Measurements from ENCODE around the gene NFAM1.

NFAM1 gene

DNA sequence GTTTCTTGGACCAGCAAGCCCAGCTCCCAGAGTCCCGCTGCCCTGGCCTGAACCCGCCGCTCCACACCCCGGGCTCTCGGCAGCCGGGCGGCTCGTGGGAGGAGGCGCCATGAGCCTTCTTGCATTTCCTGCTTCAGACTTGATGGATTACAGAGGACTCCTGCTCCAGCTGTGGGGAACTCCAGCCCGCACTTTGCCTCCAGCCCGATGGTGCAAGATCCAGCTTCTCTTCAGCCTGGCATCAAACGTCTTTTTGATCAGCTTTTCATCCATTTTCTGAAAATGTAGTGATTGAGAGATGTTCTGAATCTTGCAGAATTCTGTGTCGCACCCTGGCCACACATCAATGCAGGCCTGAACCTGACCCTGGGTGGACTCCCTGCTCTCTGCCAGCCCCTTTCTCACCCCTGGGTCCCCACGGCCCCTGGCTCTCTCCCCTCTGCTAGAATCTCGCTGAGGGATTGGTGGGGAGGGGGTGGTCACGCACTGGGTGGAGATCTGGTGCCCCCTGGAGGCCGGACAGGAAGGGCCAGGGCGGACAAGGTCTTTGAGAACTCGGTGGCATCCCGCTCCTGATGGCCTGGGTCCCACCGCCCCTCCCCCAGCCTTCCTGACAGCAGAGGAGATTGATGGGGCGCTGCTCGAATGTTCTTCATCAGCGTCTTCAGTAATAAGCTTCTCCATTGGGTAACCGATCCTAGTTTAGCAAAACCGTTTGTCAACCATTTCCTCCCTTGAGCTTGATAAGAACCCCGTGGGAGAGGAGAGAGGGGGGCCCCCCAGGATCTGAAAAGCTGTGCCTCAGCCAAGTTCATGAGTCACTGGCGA is 12.1 kb upstream of the NFAM1 start:
- peak; percentile 86 for ATAC-seq

GRCh38 chr22:42443240-42444076 is 11.3 kb upstream of the NFAM1 start:
- Mint-ChIP-seq H3K27me3 (no peaks in the 10 kb centered on the region), H3K27ac (peak overlapping the region; percentile 91), H3K4me3 (peak overlapping the region; percentile 76 to 93), H3K9me3 (no peaks in the 10 kb centered on the region), H3K4me1 (peaks cover 34% of the 10 kb centered on the region)
- DNase-seq (no peak), ATAC-seq (no peak)

More for the DNA sequence above, 12.1 kb upstream of the NFAM1 start:
- H3K9me3 Mint-ChIP-seq, result no peaks in the 10 kb centered on the region
- DNase-seq, result peak; percentile 80 to 81
- H3K4me1 Mint-ChIP-seq, result peaks cover 34% of the 10 kb centered on the region
- H3K27ac Mint-ChIP-seq, result peak overlapping the region; percentile 91
- peak overlapping the region; percentile 76 to 93 for H3K4me3 Mint-ChIP-seq
- H3K27me3 Mint-ChIP-seq, result no peaks in the 10 kb centered on the region

- no peaks in the 10 kb centered on the region for H3K9me3 Mint-ChIP-seq
- DNase-seq (no peak), ATAC-seq (no peak)
- no peaks in the 10 kb centered on the region for H3K27me3 Mint-ChIP-seq
- H3K4me3 Mint-ChIP-seq, result no peak overlapping the region
- no peak overlapping the region for H3K27ac Mint-ChIP-seq
- peaks cover 41% of the 10 kb centered on the region for H3K4me1 Mint-ChIP-seq
Measured at GRCh38 chr22:42442748-42443147, 10.5 kb upstream of the NFAM1 start.

GRCh38 chr22:42440728-42441127 is 8.5 kb upstream of the NFAM1 start:
- Mint-ChIP-seq H3K4me1 (peaks cover 57% of the 10 kb centered on the region), H3K27me3 (peaks cover 12% of the 10 kb centered on the region), H3K27ac (no peak overlapping the region), H3K4me3 (no peak overlapping the region), H3K9me3 (no peaks in the 10 kb centered on the region)
- ATAC-seq, result no peak
- no peak for DNase-seq

DNA sequence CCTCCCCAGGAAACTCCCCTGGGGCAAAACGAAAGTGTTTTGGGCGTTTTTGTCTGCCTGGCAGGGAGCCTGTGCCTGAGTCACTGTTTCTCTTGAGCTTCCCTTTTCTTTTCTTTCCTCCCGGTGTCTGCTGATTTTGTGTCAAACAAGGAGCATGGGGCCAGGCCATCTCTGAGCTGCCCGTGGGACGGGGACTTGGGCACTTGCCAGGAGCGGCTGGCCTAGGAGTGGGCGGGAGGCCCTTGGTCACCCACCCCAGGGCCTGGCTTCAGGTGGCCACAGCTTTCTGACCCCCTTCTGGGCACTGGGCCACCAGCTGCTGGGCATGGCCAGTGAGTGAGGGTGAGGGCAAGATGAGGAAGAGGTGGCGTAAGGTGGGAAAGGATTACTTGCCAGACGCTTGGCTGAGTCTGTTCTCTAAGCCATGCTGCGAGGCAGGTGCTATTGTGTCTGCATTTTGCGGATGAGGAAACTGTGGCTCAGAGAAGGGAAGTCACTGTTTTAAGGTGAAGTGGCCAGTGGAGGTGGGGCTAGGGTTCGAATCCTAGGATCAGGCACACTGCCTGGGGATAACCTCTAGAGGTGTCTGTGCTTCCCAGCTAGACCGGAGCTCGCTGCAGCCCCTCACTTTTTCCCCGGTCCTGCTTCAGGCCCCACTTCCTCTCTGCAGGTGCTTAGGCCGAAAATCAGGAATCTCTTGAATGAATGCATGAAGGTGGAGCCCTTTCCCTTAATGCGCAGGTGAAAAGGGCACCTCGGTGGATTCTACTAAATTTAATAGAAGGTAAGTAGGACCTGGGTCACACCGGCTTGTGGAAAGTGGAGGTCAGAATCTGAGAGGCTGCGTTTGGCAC is 7.8 kb upstream of the NFAM1 start:
- DNase-seq, result no peak
- Mint-ChIP-seq H3K9me3 (no peaks in the 10 kb centered on the region), H3K27me3 (peaks cover 12% of the 10 kb centered on the region), H3K27ac (peak overlapping the region; percentile 13 to 58), H3K4me3 (peak overlapping the region; percentile 4 to 36), H3K4me1 (peaks cover 52% of the 10 kb centered on the region)
- ATAC-seq, result no peak

DNA sequence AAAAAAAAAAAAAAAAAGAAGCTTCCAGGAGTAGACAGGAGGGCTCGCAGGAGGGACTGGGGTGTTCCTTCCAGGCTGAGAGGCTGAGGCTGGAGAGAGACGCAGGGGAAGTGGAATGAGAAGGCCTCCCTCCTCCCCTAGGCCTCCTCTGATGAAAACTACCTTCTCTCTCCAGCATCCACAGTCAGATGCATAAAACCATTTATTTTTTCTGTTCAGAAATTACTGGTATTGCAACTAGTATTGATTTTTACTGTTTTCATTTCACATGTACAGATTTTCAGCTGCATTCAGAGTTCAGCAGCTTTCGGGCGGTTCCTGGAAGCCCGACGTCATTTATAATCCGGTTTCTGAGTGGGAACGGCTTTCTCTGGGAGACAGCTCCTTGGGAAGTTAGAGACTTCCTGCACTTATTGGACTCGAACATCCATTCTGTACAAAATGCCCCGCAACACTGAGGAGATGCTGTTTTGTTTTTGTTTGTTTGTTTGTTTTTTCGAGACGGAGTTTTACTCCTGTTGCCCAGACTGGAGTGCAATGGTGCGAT is 6.9 kb upstream of the NFAM1 start:
- peak overlapping the region in 1 of 2 donors; percentile 26 for H3K4me3 Mint-ChIP-seq

DNA sequence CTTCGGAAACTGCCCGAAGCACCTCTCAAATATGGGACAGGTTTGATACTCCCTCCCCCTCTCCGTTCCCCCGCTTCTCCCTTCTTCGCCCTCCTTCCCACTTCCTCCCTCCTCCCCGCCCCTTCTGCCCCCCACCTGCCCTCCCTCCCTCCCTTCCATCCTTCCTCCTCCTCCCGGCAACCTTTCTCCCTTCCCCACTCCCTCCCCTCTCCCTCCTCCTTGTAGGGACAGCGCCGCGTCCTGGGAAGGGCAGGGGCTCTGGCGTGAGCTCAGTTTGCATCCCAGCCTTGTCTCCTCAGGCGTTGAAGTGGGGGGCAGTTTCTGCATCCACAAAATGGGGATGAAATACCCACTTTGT is 6.1 kb upstream of the NFAM1 start:
- Mint-ChIP-seq H3K27ac (peak overlapping the region in 1 of 2 donors; percentile 76), H3K4me1 (peaks cover 35% of the 10 kb centered on the region), H3K9me3 (no peaks in the 10 kb centered on the region), H3K27me3 (peaks cover 12% of the 10 kb centered on the region), H3K4me3 (peak overlapping the region; percentile 81 to 86)
- ATAC-seq (no peak), DNase-seq (no peak)

More for the DNA sequence above, 6.9 kb upstream of the NFAM1 start:
- ATAC-seq (no peak), DNase-seq (no peak)
- no peak overlapping the region for H3K27ac Mint-ChIP-seq
- peaks cover 12% of the 10 kb centered on the region for H3K27me3 Mint-ChIP-seq
- H3K4me1 Mint-ChIP-seq, result peaks cover 43% of the 10 kb centered on the region
- H3K9me3 Mint-ChIP-seq, result no peaks in the 10 kb centered on the region

GRCh38 chr22:42437488-42438292 is 5.5 kb upstream of the NFAM1 start:
- Mint-ChIP-seq H3K4me3 (peak overlapping the region; percentile 81 to 86), H3K27ac (peak overlapping the region; percentile 37 to 76), H3K4me1 (peaks cover 31% of the 10 kb centered on the region), H3K27me3 (peaks cover 12% of the 10 kb centered on the region), H3K9me3 (no peaks in the 10 kb centered on the region)
- DNase-seq (peak; percentile 84 to 88), ATAC-seq (peak; percentile 91)

DNA sequence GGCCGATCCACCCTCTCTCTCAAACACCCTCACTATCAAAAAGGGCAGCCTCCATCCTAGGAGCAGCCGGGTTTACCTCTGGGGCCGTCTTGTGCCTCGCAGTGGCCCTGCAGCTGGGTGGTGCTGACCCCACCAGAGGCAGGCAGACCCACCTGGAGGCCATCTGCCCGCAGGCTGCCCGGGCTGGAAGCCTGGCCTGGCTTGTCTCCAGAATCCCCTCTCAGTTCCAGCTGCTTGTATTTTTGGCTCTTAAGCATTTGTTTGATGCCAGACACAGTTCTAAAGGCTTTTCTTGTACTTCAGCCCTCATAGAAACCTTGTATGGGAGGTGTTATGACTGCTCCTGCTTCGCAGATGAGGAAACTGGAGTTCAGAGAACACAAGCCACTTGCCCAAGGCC is 4.2 kb upstream of the NFAM1 start:
- Mint-ChIP-seq H3K27me3 (peaks cover 22% of the 10 kb centered on the region), H3K4me1 (peaks cover 36% of the 10 kb centered on the region), H3K4me3 (no peak overlapping the region), H3K27ac (peak overlapping the region in 1 of 2 donors; percentile 89), H3K9me3 (no peaks in the 10 kb centered on the region)
- ATAC-seq, result no peak
- DNase-seq, result no peak

DNA sequence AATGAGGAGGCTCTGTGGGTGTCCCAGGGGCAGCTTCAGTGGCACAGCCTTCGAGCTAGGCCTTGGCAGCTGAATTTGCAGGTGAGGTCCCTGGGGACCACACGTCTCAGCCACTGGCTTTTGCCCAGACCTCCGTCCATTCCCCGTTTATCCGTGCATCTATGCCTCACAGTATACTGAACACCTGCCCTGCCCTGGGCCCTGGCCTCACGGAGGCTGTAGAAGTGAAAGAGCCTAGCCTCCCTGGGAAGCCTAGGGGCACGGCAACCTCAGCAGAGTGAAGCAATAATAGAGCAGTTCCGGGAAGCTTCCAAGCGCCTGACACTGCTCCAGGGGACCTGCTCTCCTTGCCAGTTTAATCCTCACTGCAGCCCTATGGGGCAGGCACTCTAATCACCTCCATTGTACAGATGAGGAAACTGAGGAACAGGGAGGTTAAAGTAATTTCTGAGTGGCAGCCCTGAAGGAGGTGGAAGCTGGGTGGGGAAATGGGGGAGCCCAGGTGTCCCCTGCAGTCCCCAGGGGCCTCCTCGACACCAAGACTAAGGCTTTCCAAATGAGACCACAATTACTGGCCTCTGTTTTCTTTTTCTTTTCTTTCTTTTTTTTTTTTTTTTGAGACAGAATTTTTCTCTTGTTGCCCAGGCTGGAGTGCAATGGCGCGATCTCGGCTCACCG is 2.7 kb upstream of the NFAM1 start:
- ATAC-seq, result no peak
- Mint-ChIP-seq H3K9me3 (no peaks in the 10 kb centered on the region), H3K4me3 (no peak overlapping the region), H3K4me1 (peaks cover 33% of the 10 kb centered on the region), H3K27me3 (peaks cover 32% of the 10 kb centered on the region), H3K27ac (no peak overlapping the region)
- no peak for DNase-seq

DNA sequence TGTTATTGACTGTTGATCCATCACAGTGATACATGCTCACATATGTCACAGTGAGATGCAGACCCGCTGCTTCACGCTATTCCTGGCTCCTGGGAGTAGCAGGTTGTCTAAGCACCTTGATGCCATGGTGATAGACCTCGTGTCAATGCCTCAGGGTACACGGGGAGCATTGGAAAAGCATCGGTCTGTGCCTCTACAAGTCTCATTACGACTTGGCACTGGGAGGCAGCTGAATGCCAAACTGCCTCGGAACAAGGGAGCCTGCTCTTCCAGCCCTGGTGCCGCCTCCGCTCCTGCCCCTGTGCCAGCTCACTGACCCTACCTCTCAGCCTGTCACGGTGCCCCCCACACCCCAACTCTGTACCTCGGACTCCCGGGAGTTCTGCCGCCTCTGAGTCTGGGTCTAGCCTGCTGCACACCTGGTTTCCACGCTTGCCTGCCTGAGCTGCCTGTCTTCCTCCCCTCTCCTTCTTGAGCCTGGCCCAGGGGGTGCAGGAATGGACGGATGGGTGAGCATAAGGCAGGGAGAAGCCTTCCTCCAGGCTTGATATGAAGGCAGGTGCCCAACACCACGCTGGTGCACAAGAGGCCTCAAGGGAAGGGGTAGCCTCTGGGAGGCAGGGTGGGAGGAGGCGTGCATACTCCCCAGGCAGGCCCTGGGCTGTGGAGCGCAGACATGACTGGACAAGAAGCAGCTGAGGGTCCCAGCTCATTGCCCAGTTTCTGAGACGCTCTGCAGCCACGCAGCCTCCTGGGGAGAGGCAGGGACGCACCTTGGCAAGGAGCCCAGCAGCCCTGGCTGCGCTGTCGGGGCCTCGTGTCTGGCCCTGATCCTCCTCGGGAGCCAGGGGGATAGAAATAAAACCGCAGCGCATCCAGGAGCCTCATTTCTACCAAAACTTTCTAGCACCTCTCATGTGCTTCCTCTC is 1.8 kb upstream of the NFAM1 start:
- no peak for ATAC-seq
- Mint-ChIP-seq H3K27me3 (peaks cover 32% of the 10 kb centered on the region), H3K9me3 (no peaks in the 10 kb centered on the region), H3K27ac (peak overlapping the region; percentile 10 to 19), H3K4me1 (peaks cover 28% of the 10 kb centered on the region), H3K4me3 (no peak overlapping the region)
- no peak for DNase-seq

- no peak overlapping the region for H3K27ac Mint-ChIP-seq
- H3K27me3 Mint-ChIP-seq, result peaks cover 38% of the 10 kb centered on the region
- H3K9me3 Mint-ChIP-seq, result no peaks in the 10 kb centered on the region
- DNase-seq (no peak), ATAC-seq (no peak)
- peaks cover 22% of the 10 kb centered on the region for H3K4me1 Mint-ChIP-seq
- no peak overlapping the region for H3K4me3 Mint-ChIP-seq
Measured at GRCh38 chr22:42432818-42433217, 615 bp upstream of the NFAM1 start.

- Mint-ChIP-seq H3K4me1 (peaks cover 10% of the 10 kb centered on the region), H3K27ac (no peak overlapping the region), H3K4me3 (no peak overlapping the region), H3K9me3 (no peaks in the 10 kb centered on the region), H3K27me3 (peaks cover 34% of the 10 kb centered on the region)
- DNase-seq, result no peak
- no peak for ATAC-seq
Measured at GRCh38 chr22:42431401-42432019, 693 bp downstream of the NFAM1 start.

All from stimulated activated naive CD8-positive, alpha-beta T cell treated with anti-CD3 and anti-CD28 coated beads, Interleukin-15, amount 100 ng/mL, for 72 hours (primary cell).